Stimulated activated CD8-positive, alpha-beta memory T cell treated with anti-CD3 and anti-CD28 coated beads, Interleukin-2, amount 100 ng/mL, for 1 hour (primary cell): ENCODE results near the gene RRP15.

Source experiments
- DNase-seq, 2 donors: peaks; one replicate each; pipeline ENCODE4 v3.0.0-alpha.2; 2020; ENCODE audit warnings: low read depth in 2 of 2

Gene RRP15

DNA sequence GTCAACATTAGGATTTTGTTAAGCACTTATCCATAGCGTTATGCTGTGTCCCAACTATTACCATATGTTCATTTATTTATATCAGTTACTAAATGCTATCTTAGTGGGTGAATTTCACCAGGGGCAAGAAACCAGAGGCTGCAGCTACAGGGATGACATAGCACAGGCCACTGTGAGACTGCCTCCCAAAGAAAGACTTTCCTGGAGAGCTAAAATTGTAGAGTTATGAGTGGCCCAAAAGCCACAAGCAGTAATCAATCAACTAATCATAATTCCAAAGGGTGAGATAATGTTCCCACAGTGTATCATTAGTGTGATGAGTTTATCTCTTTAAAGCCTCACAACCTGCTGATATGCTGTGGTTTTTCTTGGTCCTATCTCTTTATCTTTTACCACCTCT lies 56.2 kb downstream of the RRP15 start:
- DNase-seq: no peak

DNA sequence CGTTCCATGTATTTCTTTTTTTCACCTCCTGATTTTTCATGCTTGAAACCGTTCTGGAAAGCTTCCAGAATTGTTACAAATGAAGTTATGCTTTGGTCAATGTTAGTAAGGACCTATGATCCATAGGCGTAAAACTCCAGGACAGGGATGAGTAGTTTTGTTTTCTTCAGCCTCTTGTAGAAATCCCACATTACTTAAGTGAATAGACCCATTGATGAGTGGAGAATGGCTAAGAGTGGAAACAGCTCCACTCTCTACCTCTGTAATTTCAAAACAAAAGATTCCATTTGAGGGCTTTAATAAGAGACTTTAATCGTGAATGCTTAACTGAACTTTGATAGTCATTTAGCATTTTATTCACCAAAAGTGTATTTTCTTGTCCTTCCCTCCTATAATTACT lies 57.0 kb downstream of the RRP15 start:
- DNase-seq: no peak

DNA sequence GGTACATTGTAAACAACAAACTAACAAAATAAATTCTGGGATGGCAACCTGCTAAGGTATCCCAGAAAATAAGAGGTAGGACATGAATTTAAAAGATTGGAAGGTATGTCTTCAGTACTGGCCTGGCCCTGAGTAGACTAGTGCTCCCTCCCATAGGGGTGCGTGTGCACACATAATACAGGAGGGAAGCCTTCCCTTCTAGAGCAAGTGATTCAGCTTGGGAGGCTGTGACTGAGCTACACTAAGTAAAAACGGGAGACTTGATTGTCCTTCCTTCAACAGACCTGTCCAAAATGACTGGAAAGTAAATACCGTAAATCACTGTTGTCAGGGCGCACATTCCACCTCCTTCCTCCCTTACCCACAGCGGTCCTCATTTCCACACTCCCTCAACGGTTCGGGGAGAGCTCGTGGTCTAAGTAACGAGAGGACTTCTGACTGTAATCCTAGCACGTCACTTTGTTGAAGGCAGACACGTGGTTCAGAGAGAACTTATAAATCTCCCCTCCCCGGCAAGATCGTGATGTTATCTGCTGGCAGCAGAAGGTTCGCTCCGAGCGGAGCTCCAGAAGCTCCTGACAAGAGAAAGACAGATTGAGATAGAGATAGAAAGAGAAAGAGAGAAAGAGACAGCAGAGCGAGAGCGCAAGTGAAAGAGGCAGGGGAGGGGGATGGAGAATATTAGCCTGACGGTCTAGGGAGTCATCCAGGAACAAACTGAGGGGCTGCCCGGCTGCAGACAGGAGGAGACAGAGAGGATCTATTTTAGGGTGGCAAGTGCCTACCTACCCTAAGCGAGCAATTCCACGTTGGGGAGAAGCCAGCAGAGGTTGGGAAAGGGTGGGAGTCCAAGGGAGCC lies 60.0 kb downstream of the RRP15 start, which contains the start of gene TGFB2:
TSS of gene TGFB2 (plus strand) at position 523 of the 859 bp plus-strand sequence. CDS start 1,366 bp downstream, outside the sequence.
- no peak for DNase-seq

DNA sequence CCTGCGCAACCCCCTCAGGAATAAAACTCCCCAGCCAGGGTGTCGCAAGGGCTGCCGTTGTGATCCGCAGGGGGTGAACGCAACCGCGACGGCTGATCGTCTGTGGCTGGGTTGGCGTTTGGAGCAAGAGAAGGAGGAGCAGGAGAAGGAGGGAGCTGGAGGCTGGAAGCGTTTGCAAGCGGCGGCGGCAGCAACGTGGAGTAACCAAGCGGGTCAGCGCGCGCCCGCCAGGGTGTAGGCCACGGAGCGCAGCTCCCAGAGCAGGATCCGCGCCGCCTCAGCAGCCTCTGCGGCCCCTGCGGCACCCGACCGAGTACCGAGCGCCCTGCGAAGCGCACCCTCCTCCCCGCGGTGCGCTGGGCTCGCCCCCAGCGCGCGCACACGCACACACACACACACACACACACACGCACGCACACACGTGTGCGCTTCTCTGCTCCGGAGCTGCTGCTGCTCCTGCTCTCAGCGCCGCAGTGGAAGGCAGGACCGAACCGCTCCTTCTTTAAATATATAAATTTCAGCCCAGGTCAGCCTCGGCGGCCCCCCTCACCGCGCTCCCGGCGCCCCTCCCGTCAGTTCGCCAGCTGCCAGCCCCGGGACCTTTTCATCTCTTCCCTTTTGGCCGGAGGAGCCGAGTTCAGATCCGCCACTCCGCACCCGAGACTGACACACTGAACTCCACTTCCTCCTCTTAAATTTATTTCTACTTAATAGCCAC lies 60.7 kb downstream of the RRP15 start:
- DNase-seq: no peak

DNA sequence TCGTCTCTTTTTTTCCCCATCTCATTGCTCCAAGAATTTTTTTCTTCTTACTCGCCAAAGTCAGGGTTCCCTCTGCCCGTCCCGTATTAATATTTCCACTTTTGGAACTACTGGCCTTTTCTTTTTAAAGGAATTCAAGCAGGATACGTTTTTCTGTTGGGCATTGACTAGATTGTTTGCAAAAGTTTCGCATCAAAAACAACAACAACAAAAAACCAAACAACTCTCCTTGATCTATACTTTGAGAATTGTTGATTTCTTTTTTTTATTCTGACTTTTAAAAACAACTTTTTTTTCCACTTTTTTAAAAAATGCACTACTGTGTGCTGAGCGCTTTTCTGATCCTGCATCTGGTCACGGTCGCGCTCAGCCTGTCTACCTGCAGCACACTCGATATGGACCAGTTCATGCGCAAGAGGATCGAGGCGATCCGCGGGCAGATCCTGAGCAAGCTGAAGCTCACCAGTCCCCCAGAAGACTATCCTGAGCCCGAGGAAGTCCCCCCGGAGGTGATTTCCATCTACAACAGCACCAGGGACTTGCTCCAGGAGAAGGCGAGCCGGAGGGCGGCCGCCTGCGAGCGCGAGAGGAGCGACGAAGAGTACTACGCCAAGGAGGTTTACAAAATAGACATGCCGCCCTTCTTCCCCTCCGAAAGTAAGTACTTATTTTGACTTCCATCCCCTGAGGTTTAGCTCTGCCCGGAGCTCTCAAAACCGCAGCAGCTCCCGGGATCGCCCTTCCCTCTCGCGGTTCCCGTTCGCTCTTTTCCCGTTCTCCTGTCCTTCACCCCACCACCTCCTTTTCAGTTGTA lies 61.5 kb downstream of the RRP15 start:
- no peak for DNase-seq

DNA sequence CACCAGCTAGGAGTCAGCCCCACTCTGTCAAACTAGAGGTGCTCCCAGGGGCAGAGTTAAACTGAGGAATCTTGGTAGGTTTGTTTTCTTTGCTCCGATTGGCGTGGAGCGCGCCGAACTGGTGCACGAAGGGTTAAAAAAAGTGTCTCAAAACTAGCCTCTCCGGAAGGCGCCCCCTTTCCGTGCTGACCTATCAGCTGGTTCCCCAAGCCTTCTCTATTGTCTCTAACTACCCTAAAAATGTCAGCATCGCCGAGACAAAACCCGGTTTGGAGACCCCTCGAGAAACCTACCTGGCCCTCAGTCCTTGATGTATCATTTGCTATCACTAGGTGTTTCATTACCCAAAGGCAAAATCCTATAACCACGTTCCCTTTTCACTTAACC lies 62.2 kb downstream of the RRP15 start:
- no peak for DNase-seq

DNA sequence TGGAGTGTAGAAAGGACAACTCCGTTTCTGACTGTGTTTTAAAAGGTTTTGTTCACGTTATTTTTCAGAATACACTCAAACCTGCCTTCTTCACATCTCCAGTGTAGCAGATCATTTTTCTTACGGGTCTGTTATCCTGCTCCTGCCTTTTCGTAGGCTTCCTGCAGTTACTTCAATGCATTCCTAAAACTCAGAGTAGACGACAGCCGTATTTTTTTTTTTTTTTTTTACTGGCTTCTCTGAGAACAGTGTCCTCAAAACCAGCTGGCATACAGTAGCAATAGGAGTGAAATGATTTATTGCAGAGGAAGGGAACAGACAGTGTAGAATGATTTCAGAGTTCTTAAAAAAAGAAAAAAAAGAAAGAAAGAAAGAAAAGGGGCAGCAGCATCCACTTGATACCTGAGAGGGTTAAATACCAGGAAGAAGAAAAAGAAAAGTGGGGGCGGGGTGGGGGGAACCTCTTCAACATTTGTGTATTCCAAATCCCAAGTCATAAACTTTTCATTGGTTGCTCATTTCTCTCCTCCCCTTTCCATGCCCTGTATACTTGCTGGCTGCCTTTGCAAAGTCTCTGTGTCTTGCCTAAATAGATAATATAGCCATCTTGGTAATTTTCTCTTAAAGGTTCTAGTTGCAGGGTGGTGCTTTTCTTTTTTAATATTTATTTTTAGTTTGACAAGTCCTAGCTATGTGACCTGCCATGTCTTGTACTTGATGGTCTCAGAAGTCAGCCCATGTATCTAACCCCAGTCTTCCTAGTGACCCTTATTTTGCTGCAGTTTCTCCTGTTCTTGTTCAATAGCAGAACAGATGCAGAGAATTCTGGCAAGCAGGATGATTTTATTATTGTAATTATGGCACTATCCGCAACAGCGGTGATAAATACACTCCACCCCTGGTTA lies 62.9 kb downstream of the RRP15 start:
- DNase-seq: no peak

DNA sequence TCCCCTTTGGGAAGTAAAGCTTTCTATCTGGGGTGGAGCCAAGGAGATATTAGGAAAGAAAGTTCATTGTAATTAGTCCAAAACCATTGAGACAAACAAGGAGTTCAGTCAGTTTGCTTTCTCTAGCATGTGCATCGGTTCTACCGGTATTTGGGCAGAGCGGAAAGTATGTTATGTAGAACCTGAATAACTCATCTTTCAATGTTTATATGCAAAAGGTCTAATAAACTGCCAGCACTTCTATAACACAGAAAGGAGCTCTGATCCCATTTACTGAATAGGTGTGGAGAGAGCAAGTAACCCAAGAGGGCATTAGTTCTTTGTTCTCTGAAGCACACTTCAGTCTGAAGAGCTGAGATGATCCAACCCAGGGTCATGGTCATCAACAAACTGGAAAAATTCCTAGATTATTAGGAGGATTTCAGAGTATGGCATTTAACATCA lies 63.6 kb downstream of the RRP15 start:
- DNase-seq: no peak

DNA sequence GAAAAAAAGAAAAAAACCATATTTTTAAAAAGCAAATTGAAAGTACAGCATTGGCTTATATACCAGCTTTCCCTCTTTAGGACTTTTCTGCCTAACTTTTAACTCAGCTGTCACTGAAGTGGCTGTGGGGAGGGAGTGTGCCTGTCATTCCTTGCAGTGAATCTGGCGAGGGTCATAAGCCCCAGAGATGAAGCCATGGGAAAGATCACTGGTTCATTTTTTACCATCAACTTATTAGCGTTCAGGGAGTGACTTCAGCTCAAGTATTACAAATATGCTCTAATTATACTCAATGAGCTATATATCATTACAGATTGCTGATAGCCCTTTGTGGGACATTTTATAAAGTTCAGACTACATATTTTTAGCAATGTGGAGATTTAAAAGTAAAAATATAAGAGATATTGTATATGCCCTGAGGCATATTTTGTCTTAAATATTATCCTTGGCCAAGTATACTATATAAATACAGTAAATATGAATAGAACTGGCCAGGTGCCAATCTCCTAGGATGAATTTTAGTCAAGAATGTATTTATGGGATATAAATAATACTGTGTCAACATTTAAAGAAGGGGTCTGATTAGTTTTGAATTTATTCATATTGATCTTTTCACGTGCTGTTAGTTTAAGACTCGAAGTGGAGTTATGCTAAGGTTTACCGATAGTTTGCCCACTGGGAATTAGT lies 64.4 kb downstream of the RRP15 start:
- DNase-seq: no peak

DNA sequence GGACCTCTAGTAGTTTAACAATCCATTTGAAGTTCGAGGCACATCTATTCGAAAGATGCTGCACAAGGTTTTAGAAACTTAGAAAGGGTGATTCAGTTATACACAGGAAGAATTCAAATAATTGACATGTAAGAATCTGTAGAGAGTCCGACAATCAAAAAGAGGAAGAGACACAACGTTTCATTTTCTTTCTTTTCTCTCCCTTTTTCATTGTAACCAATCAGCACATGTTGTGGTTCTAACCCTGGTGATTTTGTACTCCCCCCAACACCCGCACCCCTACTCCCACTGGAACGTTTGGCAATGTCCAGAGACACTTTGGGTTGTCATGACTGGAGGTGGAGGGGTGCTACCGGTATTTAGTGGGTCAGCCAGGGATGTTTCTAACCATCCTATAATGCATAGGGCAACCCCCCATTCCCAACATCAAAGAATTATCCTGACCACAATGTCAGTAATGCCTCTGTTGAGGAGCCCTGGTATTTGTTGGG lies 65.0 kb downstream of the RRP15 start:
- DNase-seq: no peak

DNA sequence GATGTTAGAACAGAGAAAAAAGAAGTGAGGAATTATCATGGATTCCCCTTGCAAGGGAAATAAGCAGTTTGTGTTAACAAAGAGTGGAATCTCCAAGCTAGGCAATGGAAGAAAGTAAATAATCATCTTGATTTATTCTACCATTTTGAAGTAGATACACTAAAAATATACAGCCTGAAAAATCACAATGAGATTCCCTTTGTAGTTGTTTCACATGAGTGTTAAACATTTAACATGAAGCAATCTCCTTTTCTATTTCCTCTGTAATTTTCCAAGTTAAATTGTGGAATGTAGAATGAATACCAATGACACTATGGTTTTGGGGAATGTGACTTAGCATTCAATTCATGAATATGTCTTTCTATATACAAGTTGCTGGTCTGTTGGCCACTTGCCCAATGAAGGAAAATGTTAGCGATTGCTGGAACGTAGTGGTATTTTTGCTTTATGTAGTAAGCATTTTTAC lies 65.7 kb downstream of the RRP15 start:
- no peak for DNase-seq

DNA sequence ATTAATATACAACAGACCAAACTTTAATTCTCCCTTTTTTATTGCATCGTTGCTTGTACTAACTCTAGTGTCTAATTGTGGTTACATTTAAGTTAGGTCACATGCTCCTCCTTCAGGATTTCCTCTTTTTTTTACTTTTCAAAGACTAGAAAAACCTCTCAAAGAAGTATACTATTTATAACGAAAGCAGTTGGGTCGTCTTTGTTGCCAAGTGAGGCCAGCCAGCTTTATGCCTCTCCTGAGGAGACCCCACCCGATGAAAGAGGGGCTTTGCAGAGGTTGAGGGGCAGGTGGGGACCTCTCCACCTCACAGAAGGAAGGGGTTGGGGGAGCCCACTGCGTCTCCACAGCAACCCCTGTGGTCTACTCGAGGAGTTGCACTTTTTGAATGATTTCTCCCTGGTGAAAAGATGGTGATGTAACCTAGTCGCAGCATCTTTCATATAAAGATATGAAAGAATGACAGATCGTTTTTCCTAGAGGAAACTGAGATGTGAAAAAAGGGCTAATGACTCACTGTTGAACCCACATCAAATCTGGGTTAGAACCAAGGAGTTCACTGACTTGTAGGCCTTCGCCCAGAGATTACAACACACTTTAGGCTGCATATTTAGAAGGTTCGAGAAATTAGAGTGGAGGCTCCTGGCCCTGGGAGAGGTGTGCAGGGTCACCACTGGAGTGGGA lies 66.4 kb downstream of the RRP15 start:
- DNase-seq: no peak

DNA sequence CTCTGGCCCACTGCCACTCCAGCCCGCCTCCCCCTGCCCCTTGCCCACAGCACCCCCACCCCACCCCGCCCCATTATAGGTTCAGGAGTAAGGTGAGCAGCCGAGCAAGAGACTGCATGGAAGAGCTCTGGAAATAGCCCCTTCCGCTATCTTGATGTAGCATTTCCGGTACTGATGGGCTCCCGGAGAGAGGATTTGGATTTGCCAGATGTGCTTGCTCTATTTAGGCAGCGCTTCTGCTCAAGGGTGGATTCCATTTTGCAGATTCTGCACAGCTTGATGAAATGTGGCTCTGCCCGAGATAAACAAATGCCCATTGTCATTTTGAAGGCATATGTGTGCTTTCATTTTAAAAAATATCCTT lies 67.0 kb downstream of the RRP15 start:
- no peak for DNase-seq

DNA sequence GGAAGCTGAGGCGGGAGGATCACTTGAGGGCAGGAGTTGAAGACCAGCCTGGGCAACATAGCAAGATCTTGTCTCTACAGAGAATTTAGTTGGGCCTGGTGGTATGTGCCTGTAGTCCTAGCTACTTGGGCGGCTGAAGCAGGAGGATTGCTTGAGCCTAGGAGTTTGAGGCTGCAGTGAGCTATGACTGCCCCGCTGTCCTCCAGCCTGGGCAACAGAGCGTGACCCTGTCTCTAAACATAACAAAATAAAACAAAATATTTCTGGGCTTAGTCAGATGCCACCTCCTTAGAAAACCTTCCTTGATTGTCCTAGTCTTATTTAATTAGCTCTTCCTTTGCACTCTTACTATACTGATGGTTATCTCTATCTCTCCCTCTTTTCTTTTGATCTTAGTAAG lies 68.6 kb downstream of the RRP15 start:
- no peak for DNase-seq

DNA sequence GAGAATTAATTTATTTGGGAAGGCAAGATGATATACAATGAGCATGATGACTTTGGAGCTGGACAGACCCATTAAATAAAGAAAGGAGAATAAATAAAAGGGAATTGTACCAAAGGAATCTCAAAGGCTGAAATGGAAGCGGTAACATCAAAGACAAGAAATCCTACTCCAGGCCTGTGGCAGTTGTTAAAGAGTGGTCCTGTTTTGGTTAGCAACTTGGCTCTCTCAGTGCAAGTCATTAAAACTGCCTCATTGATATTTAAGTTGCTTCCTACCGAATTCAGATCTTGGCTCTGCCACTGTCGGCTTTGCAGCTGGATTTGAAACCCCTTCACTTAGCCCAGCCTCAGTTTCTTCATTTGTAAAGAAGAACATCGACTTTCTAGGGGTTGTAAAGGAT lies 70.2 kb downstream of the RRP15 start:
- DNase-seq: no peak

DNA sequence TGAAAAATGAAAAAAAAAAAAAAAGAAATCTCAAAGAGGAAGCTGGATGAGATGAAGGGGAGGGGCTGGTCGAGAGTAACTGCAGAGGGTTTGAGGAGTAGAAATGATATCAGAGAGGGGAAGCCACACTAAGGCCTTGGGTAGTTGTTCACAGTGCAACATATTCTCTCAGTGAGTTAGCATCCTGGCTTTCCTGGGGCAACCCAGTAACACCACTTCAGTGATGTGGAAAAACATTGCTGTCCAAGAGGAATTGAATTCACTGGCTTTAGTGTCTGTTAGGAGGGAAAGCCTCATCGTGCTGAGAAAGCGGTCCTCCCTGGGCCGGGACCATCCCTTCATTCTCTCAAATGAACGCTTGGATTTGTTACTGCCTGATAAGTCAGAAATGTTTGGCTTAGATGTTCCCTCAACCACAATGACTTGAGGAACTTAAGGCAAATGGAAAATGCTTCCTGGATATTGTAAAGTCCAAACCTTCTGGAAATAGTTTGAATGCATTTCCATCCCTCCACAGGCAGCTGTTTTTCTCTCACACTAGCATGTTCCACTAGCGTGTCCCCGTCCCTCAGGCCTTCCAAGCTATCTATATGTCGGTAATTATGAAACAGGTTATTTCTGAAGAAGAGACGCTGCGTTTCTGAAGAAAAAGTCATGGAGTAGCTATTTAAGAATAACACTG lies 72.3 kb downstream of the RRP15 start:
- no peak for DNase-seq

DNA sequence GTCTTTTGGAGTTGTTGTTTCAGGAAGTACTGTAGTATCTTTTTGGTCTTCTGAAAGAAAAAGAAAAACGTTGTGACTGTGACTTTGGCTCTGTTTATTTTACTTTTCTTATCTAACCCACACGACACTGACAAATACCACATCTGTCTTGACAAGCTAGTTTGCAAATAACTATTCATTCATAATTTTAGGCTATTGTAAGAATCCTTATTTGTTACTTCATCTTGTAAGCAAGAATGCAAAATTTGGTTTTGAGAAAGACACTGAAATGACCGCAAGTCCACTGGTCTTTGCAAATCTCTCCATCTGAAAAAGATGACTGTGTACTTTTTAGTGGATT lies 72.8 kb downstream of the RRP15 start:
- no peak for DNase-seq

DNA sequence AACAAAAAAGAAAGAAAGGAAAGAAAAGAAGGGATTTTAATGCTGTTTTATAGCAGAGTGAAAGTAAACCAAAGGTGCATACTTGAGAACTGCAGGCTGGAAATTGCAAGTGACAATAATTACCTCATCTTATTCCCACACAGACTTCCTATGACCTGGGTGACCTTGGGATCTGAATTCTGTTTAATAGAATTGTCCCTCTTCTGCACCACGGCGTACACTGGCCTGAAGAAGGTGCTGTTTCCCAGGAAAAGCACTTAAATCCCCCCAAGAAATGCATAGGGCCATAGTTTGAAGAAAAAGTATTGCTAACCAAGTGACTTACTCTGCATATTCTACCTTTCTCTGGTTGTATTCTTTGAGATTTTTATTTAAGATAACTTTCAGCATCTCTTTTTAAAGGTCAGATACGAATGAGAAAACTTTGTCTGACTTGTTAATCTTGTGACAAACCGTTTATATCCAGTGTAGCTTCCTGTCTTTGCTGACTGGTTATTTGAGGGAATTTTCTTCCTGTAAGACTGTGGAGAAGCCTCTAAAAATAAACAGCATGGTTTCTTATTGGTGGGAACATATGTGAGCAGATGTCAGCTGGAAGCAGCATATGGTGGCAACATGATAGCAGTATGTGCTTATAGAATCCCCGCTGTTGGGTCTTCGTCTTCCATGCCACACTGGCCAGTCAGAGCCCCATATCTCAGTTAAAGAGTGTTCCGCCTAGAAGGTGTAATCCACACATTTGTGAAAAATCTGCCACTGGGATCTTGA lies 76.4 kb downstream of the RRP15 start:
- DNase-seq: no peak
